Spleen (tissue), 11 donors: ENCODE results near the gene IRF2. TPM values are rescaled to one million over a fixed set of nuclear protein-coding genes. Genes with fewer than 3 reads are reported as not detected.

Experiments used
- DNase-seq: peaks from one replicate; pipeline ENCODE4 v3.0.0-alpha.2; 2020
- H3K27ac ChIP-seq, 8 donors: fragments of 200-600 bp; sonication (generic) in 7 of 8; 1 replicate in 4 of 8; 2 replicates in 4 of 8; pipeline versions ENCODE4 v1.5.0 to v1.8.0; 2016 to 2021; ENCODE audit warnings: inconsistent platforms in 4 of 8, mild to moderate bottlenecking in 4 of 8, moderate library complexity in 1 of 8
- H3K27me3 ChIP-seq, 7 donors: fragments of 200-600 bp; sonication (generic) in 6 of 7; replicated peaks in 1 of 7; 1 replicate in 4 of 7; 2 replicates in 3 of 7; pipeline versions ENCODE4 v1.5.0 to v1.8.0; 2016 to 2021; ENCODE audit warnings: inconsistent platforms in 3 of 7, mild to moderate bottlenecking in 1 of 7
- H3K36me3 ChIP-seq, 6 donors: fragments of 200-600 bp; sonication (generic) in 5 of 6; 1 replicate in 4 of 6; 2 replicates in 2 of 6; pipeline versions ENCODE4 v1.5.0 to v1.8.0; 2016 to 2021; ENCODE audit warnings: inconsistent platforms in 2 of 6
- H3K4me1 ChIP-seq, 6 donors: fragments of 200-600 bp; sonication (generic) in 5 of 6; 1 replicate in 3 of 6; 2 replicates in 3 of 6; pipeline versions ENCODE4 v1.5.0 to v1.8.0; 2016 to 2021; ENCODE audit warnings: inconsistent platforms in 3 of 6
- H3K4me3 ChIP-seq, 8 donors: fragments of 200-600 bp; sonication (generic) in 7 of 8; 1 replicate in 4 of 8; 2 replicates in 4 of 8; pipeline versions ENCODE4 v1.5.0 to v1.8.0; 2016 to 2021; ENCODE audit warnings: inconsistent platforms in 4 of 8, mild to moderate bottlenecking in 4 of 8, moderate library complexity in 2 of 8
- H3K9me3 ChIP-seq, 8 donors: fragments of 200-600 bp; sonication (generic) in 7 of 8; 1 replicate in 4 of 8; 2 replicates in 4 of 8; pipeline versions ENCODE4 v1.5.0 to v1.8.0; 2016 to 2021; ENCODE audit warnings: inconsistent platforms in 4 of 8
- POLR2A ChIP-seq, 3 donors: fragments of 450-650 bp; IDR thresholded peaks; one replicate each; pipeline ENCODE4 v1.5.1; 2017; ENCODE audit warnings: antibody characterized with exemption in 3 of 3, mild to moderate bottlenecking in 1 of 3
- POLR2AphosphoS5 ChIP-seq, 3 donors: sonication (generic); formaldehyde crosslinking; IDR thresholded peaks; one replicate each; pipeline ENCODE4 v1.5.1; 2017; ENCODE audit warnings: antibody characterized with exemption in 3 of 3
- WGBS, 5 donors: extraction: QIAGEN DNeasy Blood & Tissue Kit in 3 of 5; methylation state at CpG; one replicate each; pipeline versions ENCODE4 v1.1.5 to v1.1.7; 2013 to 2018; 5-methylcytosine and 5-hydroxymethylcytosine counted together
- intact Hi-C: fragments of 100-400 bp; cut with DNase I; formaldehyde crosslinking; loops from one replicate; pipeline ENCODE4 v1.15.0; 2023; ENCODE audit warnings: low total_unique reads
- polyA plus RNA-seq, 3 donors: library from polyadenylated mRNA; stranded (reverse); fragments of 200-250 nt; gene quantifications; one replicate each; pipeline ENCODE4 v1.2.1, GENCODE V29; 2013
- total RNA-seq, 7 donors: library from RNA; depleted of rRNA in 3 of 7; stranded (reverse); fragments of >200 nt in 3 of 7; fragmentation: NEBNext Ultra II Directional in 4 of 7; extraction: Animal tissue kit (Norgen Biotek cat#: 25700) in 4 of 7; gene quantifications; one replicate each; pipeline versions ENCODE4 v1.1.0 to v1.2.1, GENCODE V29; 2016 to 2021
- TF ChIP-seq, protein P1 (sequence below), 11 experiments: fragments of 200-600 bp in 7 of 11; fragments of 450-650 bp in 4 of 11; sonication (generic) in 4 of 11; IDR thresholded peaks in 8 of 11; conservative IDR thresholded peaks in 3 of 11; 1 replicate in 7 of 11; 2 replicates in 4 of 11; pipeline versions ENCODE4 v1.4.0 to v1.8.0; 2016 to 2021; ENCODE audit warnings: antibody characterized with exemption in 11 of 11, inconsistent platforms in 4 of 11, mild to moderate bottlenecking in 1 of 11
- donor health status: healthy with polysubstance abuse.
- donor health status: DM: no; HTN: no; CAD: no; lungs with moderate emphysema.
- donor health status: DM: no; HTN: no; CAD: no.
- donor health status: Bipolar disorder and iron deficiency.
- donor health status: healthy.
- donor health status: DM: no; HTN: no; CAD: no.
- donor health status: DM: yes; HTN: yes; CAD: no.

Gene IRF2
- total and polyA plus RNA-seq, 10 donors: 27.1 to 101 (median 87.2) TPM

DNA sequence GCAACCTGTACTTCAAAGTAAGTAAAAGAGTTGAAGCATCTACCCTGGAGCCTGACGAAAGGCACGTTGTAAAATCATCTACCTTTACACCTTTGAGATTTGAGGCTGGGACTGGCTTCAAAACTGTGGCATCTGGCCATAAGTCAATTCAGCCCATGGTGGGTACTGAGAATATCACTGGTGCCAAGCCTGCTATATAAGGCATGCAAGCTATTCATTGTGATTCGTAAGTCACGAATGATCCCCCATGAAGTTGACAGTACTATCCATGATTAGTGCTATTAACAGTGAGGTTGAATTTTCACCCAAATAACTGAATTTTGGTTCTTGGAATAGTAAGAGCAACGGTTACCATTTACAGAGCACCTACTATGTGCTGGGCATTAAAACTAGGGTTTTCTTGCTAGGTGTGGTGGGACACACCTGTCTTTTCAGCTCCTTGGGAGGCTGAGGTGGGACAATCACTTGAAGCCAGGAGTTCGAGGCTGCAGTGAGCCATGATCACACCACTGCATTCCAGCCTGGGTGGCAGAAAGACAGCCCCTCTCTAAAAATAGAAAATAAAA lies 39.8 kb downstream of the IRF2 start:
- Histone ChIP-seq H3K27me3 (no peaks in the 10 kb centered on the region), H3K36me3 (peaks cover 0 to 30% (median 1%) of the 10 kb centered on the region in 6 donors), H3K27ac (peak overlapping the region in 1 of 8 donors; percentile 16), H3K4me3 (no peak overlapping the region), H3K4me1 (peaks cover 21 to 100% (median 75%) of the 10 kb centered on the region in 6 donors), H3K9me3 (no peaks in the 10 kb centered on the region)
- TF ChIP-seq, protein P1, sequence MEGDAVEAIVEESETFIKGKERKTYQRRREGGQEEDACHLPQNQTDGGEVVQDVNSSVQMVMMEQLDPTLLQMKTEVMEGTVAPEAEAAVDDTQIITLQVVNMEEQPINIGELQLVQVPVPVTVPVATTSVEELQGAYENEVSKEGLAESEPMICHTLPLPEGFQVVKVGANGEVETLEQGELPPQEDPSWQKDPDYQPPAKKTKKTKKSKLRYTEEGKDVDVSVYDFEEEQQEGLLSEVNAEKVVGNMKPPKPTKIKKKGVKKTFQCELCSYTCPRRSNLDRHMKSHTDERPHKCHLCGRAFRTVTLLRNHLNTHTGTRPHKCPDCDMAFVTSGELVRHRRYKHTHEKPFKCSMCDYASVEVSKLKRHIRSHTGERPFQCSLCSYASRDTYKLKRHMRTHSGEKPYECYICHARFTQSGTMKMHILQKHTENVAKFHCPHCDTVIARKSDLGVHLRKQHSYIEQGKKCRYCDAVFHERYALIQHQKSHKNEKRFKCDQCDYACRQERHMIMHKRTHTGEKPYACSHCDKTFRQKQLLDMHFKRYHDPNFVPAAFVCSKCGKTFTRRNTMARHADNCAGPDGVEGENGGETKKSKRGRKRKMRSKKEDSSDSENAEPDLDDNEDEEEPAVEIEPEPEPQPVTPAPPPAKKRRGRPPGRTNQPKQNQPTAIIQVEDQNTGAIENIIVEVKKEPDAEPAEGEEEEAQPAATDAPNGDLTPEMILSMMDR (IDR thresholded peaks at IDR 0.05 in 8 of 11, conservative IDR thresholded peaks at IDR 0.05 in 3 of 11): no peak
- no peak for TF ChIP-seq POLR2AphosphoS5 (IDR thresholded peaks at IDR 0.05)
- TF ChIP-seq POLR2A (IDR thresholded peaks at IDR 0.05): no peak
- intact Hi-C loops: no loop called here
- 77 to 92% (median 89%) methylated on average over 6 of the region's 6 CpGs for WGBS, 5 donors
- DNase-seq: no peak

DNA sequence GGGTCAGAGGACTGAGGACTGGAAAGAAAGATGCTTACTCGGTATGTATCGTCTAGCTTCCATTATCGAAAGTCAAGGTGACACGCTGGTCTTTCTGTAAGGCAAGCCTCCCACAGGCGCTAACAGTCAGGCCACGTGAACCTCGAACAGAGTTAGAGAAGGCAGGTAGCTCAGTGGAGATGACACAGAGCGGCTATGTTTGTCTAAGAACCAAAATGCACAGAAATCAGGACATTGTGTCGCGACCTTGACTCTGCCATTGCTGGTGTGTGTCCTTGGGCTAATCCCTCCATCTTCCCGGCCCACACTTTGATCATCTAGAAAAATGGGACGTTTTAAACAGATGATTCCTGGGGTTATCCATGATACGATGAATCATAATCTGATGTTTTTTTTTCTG lies 40.3 kb downstream of the IRF2 start:
- Histone ChIP-seq H3K4me3 (no peak overlapping the region), H3K9me3 (no peaks in the 10 kb centered on the region), H3K27ac (peak overlapping the region in 1 of 8 donors; percentile 65), H3K4me1 (peaks cover 21 to 100% (median 72%) of the 10 kb centered on the region in 6 donors), H3K27me3 (no peaks in the 10 kb centered on the region), H3K36me3 (peaks cover 0 to 35% (median 3%) of the 10 kb centered on the region in 6 donors)
- intact Hi-C loops: no loop called here
- DNase-seq: no peak
- WGBS, 5 donors: 88 to 94% (median 91%) methylated on average over 13 of the region's 13 CpGs
- no peak for TF ChIP-seq POLR2AphosphoS5 (IDR thresholded peaks at IDR 0.05)
- TF ChIP-seq, protein P1 (IDR thresholded peaks at IDR 0.05 in 8 of 11, conservative IDR thresholded peaks at IDR 0.05 in 3 of 11): no peak
- TF ChIP-seq POLR2A (IDR thresholded peaks at IDR 0.05): no peak

DNA sequence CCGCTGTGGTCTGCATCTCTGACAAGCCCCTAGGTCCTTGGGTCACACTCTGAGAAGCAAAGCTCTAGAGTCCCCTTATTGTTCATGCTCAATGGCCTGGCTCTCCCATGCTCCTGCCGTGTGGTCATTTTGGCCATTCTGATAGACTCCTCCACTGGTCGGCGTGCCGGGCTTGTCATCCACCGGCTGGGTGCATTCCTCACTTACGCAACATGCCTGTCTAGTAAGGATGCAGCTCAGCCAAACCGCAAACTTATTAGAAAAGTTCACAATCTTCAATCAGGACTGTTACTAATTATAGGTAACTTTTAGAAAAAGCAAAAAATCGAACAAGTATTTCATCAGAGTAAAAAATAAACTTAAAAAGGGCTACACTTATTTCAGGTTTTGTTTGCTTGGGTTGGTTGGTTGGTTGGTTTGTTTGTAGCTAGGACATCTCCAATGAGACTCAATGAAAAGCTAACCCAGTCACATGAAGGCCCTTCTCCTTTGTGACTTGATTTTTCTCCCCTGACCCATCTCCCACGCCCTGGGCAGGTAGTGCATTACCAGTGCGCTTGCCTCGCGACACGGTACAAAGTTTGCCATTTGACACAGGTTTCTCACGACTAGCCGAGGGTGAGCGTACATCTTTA lies 41.0 kb downstream of the IRF2 start:
- Histone ChIP-seq H3K9me3 (no peaks in the 10 kb centered on the region), H3K27me3 (no peaks in the 10 kb centered on the region), H3K36me3 (peaks cover 0 to 41% (median 9%) of the 10 kb centered on the region in 6 donors), H3K4me3 (no peak overlapping the region), H3K4me1 (peaks cover 16 to 100% (median 66%) of the 10 kb centered on the region in 6 donors), H3K27ac (peak overlapping the region in 3 of 8 donors; percentile 47 to 65 (median 59))
- no peak for DNase-seq
- TF ChIP-seq POLR2A (IDR thresholded peaks at IDR 0.05) (no peak), POLR2AphosphoS5 (IDR thresholded peaks at IDR 0.05) (no peak)
- TF ChIP-seq, protein P1 (IDR thresholded peaks at IDR 0.05 in 8 of 11, conservative IDR thresholded peaks at IDR 0.05 in 3 of 11): no peak
- WGBS, 5 donors: 85 to 95% (median 87%) methylated on average over 16 to 17 of the region's 17 CpGs
- intact Hi-C loops: no loop called here
